AG09309 (cell line): ENCODE measurements around the gene DCDC2.

Experiments
- DNase-seq: peaks from one replicate; pipeline ENCODE4 v3.0.0-alpha.2; 2010; ENCODE audit warnings: low read depth
- H3K4me3 ChIP-seq: 2 replicates; pipeline ENCODE4 v1.5.1; 2011; ENCODE audit warnings: mild to moderate bottlenecking, low read depth, low read length, moderate library complexity; ENCODE audit not compliant: control insufficient read depth
- CTCF ChIP-seq: IDR thresholded peaks from 2 replicates; pipeline ENCODE4 v1.5.1; 2011; ENCODE audit warnings: mild to moderate bottlenecking, low read depth, low read length, inconsistent platforms; ENCODE audit not compliant: insufficient read depth, control insufficient read depth; ENCODE audit errors: missing control alignments

DCDC2 gene

GRCh38 chr6:24332317-24332716 lies 25.5 kb downstream of the DCDC2 start:
- no peak for DNase-seq
- H3K4me3 ChIP-seq: no peak overlapping the region
- no peak for TF ChIP-seq CTCF

- DNase-seq: no peak
- TF ChIP-seq CTCF: no peak
- H3K4me3 ChIP-seq: no peak overlapping the region
These were observed 27.6 kb downstream of the DCDC2 start for GRCh38 chr6:24330137-24330732.

- DNase-seq: no peak
- TF ChIP-seq CTCF: no peak
- H3K4me3 ChIP-seq: no peak overlapping the region
These were observed 28.4 kb downstream of the DCDC2 start for GRCh38 chr6:24329451-24329850.

GRCh38 chr6:24329022-24329421 lies 28.8 kb downstream of the DCDC2 start:
- DNase-seq: no peak
- no peak overlapping the region for H3K4me3 ChIP-seq
- TF ChIP-seq CTCF: no peak

GRCh38 chr6:24327756-24328155 lies 30.1 kb downstream of the DCDC2 start:
- H3K4me3 ChIP-seq: no peak overlapping the region
- TF ChIP-seq CTCF: no peak
- DNase-seq: no peak

GRCh38 chr6:24325978-24326377 lies 31.9 kb downstream of the DCDC2 start:
- H3K4me3 ChIP-seq: no peak overlapping the region
- TF ChIP-seq CTCF: no peak
- no peak for DNase-seq

GRCh38 chr6:24324617-24325016 lies 33.2 kb downstream of the DCDC2 start:
- H3K4me3 ChIP-seq: no peak overlapping the region
- no peak for TF ChIP-seq CTCF
- DNase-seq: no peak
